OCI-LY1 (cell line): Measurements from ENCODE around the gene RANGAP1.

ENCODE experiments used
- H2AFZ ChIP-seq: fragments of 200-600 bp; sonication (generic), shearing (Covaris generic); 2 replicates; pipeline ENCODE4 v1.6.0; 2014; ENCODE audit warnings: antibody characterized with exemption, mild to moderate bottlenecking, low read length
- H3F3A ChIP-seq: fragments of 200-600 bp; sonication (generic), shearing (Covaris generic); 2 replicates; pipeline ENCODE4 v1.6.0; 2014; ENCODE audit warnings: mild to moderate bottlenecking, antibody characterized with exemption, low read length, moderate library complexity; ENCODE audit not compliant: insufficient read depth
- H3K27ac ChIP-seq: fragments of 200-600 bp; sonication (generic); 2 replicates; pipeline ENCODE4 v1.5.1; 2014; ENCODE audit warnings: low read length, mixed run types, mild to moderate bottlenecking, low read depth; ENCODE audit not compliant: poor library complexity, severe bottlenecking
- H3K27me3 ChIP-seq: fragments of 200-600 bp; sonication (generic); 2 replicates; pipeline ENCODE4 v1.6.0; 2014; ENCODE audit warnings: antibody characterized with exemption, mild to moderate bottlenecking, low read length, moderate library complexity; ENCODE audit not compliant: insufficient read depth
- H3K36me3 ChIP-seq: fragments of 200-600 bp; sonication (generic); 2 replicates; pipeline ENCODE4 v1.6.1; 2014; ENCODE audit warnings: mild to moderate bottlenecking, antibody characterized with exemption, low read length, moderate library complexity, mixed read lengths; ENCODE audit not compliant: insufficient read depth
- H3K4me1 ChIP-seq: fragments of 200-600 bp; sonication (generic); 2 replicates; pipeline ENCODE4 v1.5.1; 2014; ENCODE audit warnings: mild to moderate bottlenecking, low read length, moderate library complexity; ENCODE audit not compliant: insufficient read depth, severe bottlenecking
- H3K4me2 ChIP-seq: fragments of 200-600 bp; sonication (generic), shearing (Covaris generic); 2 replicates; pipeline ENCODE4 v1.6.1; 2014; ENCODE audit warnings: low read length
- H3K4me3 ChIP-seq: fragments of 200-600 bp; sonication (generic); 2 replicates; pipeline ENCODE4 v1.5.1; 2014; ENCODE audit warnings: low read length, low read depth, mild to moderate bottlenecking, mixed read lengths; ENCODE audit not compliant: poor library complexity, severe bottlenecking
- H3K79me2 ChIP-seq: fragments of 200-600 bp; shearing (Covaris generic); 2 replicates; pipeline ENCODE4 v1.6.1; 2016; ENCODE audit warnings: mixed run types, low read length, mixed read lengths; ENCODE audit not compliant: insufficient read depth
- H3K9ac ChIP-seq: fragments of 200-600 bp; sonication (generic), shearing (Covaris generic); 2 replicates; pipeline ENCODE4 v1.6.1; 2014; ENCODE audit warnings: mild to moderate bottlenecking, low read length, mixed read lengths
- H3K9me2 ChIP-seq: fragments of 200-600 bp; sonication (generic), shearing (Covaris generic); 2 replicates; pipeline ENCODE4 v1.6.1; 2014; ENCODE audit warnings: low read depth, mild to moderate bottlenecking, low read length, mixed read lengths
- H3K9me3 ChIP-seq: fragments of 200-600 bp; shearing (Covaris generic); 2 replicates; pipeline ENCODE4 v1.6.1; 2014; ENCODE audit warnings: low read length, mixed read lengths
- H4K20me1 ChIP-seq: fragments of 200-600 bp; sonication (generic), shearing (Covaris generic); 2 replicates; pipeline ENCODE4 v1.6.0; 2016; ENCODE audit warnings: mild to moderate bottlenecking, low read length; ENCODE audit not compliant: insufficient read depth
- CTCF ChIP-seq: fragments of 200-600 bp; sonication (generic), shearing (Covaris generic); IDR thresholded peaks from 2 replicates; pipeline ENCODE4 v1.5.1; 2017; ENCODE audit warnings: mild to moderate bottlenecking, antibody characterized with exemption, low read length, moderate library complexity, mixed read lengths
- EZH2 ChIP-seq: fragments of 200-600 bp; sonication (generic), shearing (Covaris generic); IDR thresholded peaks from 2 replicates; pipeline ENCODE4 v1.8.0; 2017; ENCODE audit warnings: borderline replicate concordance, mixed run types, mild to moderate bottlenecking, antibody characterized with exemption, low read length, moderate library complexity, mixed read lengths

The RANGAP1 gene

DNA sequence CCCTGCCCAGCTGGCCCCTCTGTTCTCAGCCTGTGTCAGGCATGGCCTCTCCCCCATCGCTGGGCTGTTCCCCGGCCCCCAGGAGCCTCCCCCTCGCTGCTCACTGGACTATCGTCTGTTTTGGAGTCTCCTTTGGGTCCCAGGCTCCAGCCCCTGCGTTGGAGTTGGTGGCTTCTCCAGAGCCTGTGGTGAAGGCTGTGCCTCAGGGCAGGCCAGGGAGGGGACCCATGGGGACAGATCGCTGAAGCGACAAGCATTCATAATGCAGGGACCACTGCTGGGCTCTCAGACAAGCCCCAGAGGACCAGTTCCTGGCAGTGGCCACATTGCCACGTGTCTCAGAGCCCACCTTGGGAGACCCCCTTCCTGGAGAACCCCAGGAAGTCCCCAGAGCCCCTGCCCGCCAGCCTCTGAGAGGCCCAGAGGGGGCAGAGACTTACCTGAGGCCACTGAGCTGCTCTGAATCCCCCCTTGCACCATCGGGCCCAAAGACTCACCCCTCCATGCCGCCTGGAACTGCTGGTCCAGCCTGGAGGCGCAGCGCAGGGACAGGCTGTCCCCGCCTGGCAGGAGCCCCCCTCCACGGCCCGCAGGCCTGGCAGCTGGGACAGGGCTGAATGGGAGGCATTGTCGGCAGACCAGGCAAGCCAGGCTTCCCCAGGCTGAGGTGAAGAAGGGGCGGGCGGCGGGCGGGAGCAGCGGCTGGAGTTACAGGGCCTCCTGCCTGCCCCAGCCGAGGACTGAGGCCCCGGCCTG is 45.4 kb downstream of the RANGAP1 start, which contains the start of gene CHADL:
CHADL (minus strand) TSS at position 555 of the 756 bp plus-strand sequence; CDS start at position 505, 50 bp downstream.
- no peak within 1 kb of the TSS for H2AFZ ChIP-seq
- H3K36me3 ChIP-seq = peaks cover 3% of the 10 kb centered on the region
- no peaks in the 10 kb centered on the region; the same call in 1 of the 2 replicates for H3F3A ChIP-seq
- no peaks in the 10 kb centered on the region; the same call in 1 of the 2 replicates for H3K27me3 ChIP-seq
- no peak within 1 kb of the TSS for H3K9ac ChIP-seq
- TF ChIP-seq EZH2 (no peak), CTCF (no peak)
- H3K4me3 ChIP-seq = no peak within 1 kb of the TSS
- H3K9me3 ChIP-seq = no peaks in the 10 kb centered on the region
- H3K79me2 ChIP-seq = no peaks in the 10 kb centered on the region
- H4K20me1 ChIP-seq = no peaks in the 10 kb centered on the region
- no peak within 1 kb of the TSS for H3K27ac ChIP-seq
- H3K9me2 ChIP-seq = no peaks in the 10 kb centered on the region
- H3K4me1 ChIP-seq = peaks cover 6% of the 10 kb centered on the region
- no peak within 1 kb of the TSS for H3K4me2 ChIP-seq

DNA sequence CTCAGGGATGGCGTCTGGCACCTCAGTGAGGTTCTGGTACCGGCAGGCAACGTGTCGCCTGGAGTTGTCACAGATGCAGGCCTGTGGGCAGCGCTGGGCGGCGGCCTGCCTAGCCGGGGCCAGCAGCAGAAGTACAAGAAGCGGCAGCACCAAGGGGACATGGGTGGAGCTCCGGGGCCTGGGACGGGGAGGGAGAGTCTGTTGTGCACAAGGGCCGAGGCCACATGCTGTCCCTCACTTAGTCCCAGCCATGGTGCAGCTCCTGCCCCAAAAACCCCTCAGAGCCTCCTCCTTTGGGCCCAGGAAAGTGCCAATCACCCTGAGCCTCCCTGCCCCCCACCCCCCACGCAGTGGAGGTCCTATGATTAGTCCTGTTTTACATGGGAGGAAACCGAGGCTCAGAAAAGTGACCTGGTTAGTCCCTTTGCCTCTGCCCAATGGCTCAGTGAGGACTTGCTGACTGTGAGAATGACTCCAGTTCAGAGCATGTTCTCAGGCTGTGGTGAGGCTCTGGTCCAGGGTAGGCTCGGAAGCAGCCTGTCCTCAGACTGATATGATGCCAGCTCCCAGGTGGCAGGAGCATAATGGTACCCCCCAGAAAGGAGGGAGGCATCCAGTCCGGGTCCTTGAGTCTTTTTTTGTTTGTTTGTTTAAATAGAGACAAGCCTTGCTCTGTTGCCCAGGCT is 46.4 kb downstream of the RANGAP1 start:
- H3K9me3 ChIP-seq = no peaks in the 10 kb centered on the region
- TF ChIP-seq CTCF = no peak
- no peak for TF ChIP-seq EZH2
- H3K4me2 ChIP-seq = no peak overlapping the region
- H4K20me1 ChIP-seq = no peaks in the 10 kb centered on the region
- no peaks in the 10 kb centered on the region; the same call in 1 of the 2 replicates for H3K27me3 ChIP-seq
- no peak overlapping the region for H3K4me3 ChIP-seq
- no peak overlapping the region for H2AFZ ChIP-seq
- no peaks in the 10 kb centered on the region for H3K36me3 ChIP-seq
- no peaks in the 10 kb centered on the region for H3K79me2 ChIP-seq
- peaks cover 6% of the 10 kb centered on the region for H3K4me1 ChIP-seq
- H3K9ac ChIP-seq = no peak overlapping the region
- H3F3A ChIP-seq = no peaks in the 10 kb centered on the region; the same call in 1 of the 2 replicates
- no peaks in the 10 kb centered on the region for H3K9me2 ChIP-seq
- H3K27ac ChIP-seq = no peak overlapping the region

- H3K4me2 ChIP-seq = no peak overlapping the region
Observed at GRCh38 chr22:41238570-41239442, 47.2 kb downstream of the RANGAP1 start.

More at GRCh38 chr22:41238570-41239442, 47.2 kb downstream of the RANGAP1 start:
- no peaks in the 10 kb centered on the region for H3K9me2 ChIP-seq
- no peaks in the 10 kb centered on the region for H4K20me1 ChIP-seq
- peaks cover 6% of the 10 kb centered on the region for H3K4me1 ChIP-seq
- H3F3A ChIP-seq = no peaks in the 10 kb centered on the region; the same call in 1 of the 2 replicates
- H3K36me3 ChIP-seq = no peaks in the 10 kb centered on the region
- no peak overlapping the region for H3K4me3 ChIP-seq
- H3K27ac ChIP-seq = no peak overlapping the region
- no peaks in the 10 kb centered on the region for H3K79me2 ChIP-seq
- TF ChIP-seq EZH2 (no peak), CTCF (no peak)
- no peaks in the 10 kb centered on the region; the same call in 1 of the 2 replicates for H3K27me3 ChIP-seq
- no peak overlapping the region for H2AFZ ChIP-seq
- H3K9ac ChIP-seq = no peak overlapping the region
- no peaks in the 10 kb centered on the region for H3K9me3 ChIP-seq
